Thyroid gland (tissue), 4 donors: ENCODE results near the gene PEX5.

Experiments used
- CTCF ChIP-seq, 6 experiments: fragments of 200-600 bp in 3 of 6; fragments of 450-650 bp in 3 of 6; sonication (generic) in 3 of 6; IDR thresholded peaks; one replicate each; pipeline ENCODE4 v1.5.1; 2016 to 2019; ENCODE audit warnings: antibody characterized with exemption in 6 of 6, mild to moderate bottlenecking in 2 of 6, inconsistent platforms in 1 of 6, moderate library complexity in 1 of 6
- POLR2A ChIP-seq, 2 donors: fragments of 450-650 bp; IDR thresholded peaks; one replicate each; pipeline ENCODE4 v1.6.1; 2017; ENCODE audit warnings: antibody characterized with exemption in 2 of 2, mild to moderate bottlenecking in 2 of 2, moderate library complexity in 1 of 2

- TF ChIP-seq CTCF (IDR thresholded peaks at IDR 0.05) (peak in 5 of 6 experiments; percentile 43 to 62 (median 53)), POLR2A (IDR thresholded peaks at IDR 0.05) (peak in 1 of 2 donors; percentile 4)
Observed at GRCh38 chr12:7188562-7189397, 706 bp upstream of the PEX5 start.
